ENCODE results near the gene LOC101059915.

Gene LOC101059915

GRCh38 chrX:71660562-71661416, 6.6 kb upstream of the LOC101059915 start:
- 47% methylated on average over 22 of the region's 22 CpGs for WGBS (ENCODE audit: insufficient coverage, insufficient replicate concordance, low lambda C conversion rate, missing lambda C conversion rate)
- Histone ChIP-seq H3K9me3 (replicated peaks; ENCODE audit: control insufficient read depth, insufficient read depth, low read length) (no peaks in the 10 kb centered on the region), H4K20me1 (ENCODE audit: control insufficient read depth, insufficient read depth) (no peaks in the 10 kb centered on the region), H2AFZ (ENCODE audit: control insufficient read depth, low read depth, low read length) (no peak overlapping the region), H3K4me2 (ENCODE audit: control insufficient read depth, insufficient read depth) (no peak overlapping the region), H3K27ac (ENCODE audit: control insufficient read depth, insufficient read depth) (no peak overlapping the region), H3K4me1 (ENCODE audit: control insufficient read depth, insufficient read depth, low read length) (peaks cover 5% of the 10 kb centered on the region), H3K79me2 (ENCODE audit: control insufficient read depth, insufficient read depth, low read length) (no peaks in the 10 kb centered on the region), H3K36me3 (ENCODE audit: control insufficient read depth in 2 of 2, insufficient read depth in 2 of 2, low read length in 1 of 2) (no peaks in the 10 kb centered on the region), H3K27me3 (replicated peaks in 1 of 2; ENCODE audit: control insufficient read depth in 2 of 2, insufficient read depth in 2 of 2, low read length in 1 of 2) (no peaks in the 10 kb centered on the region), H3K9ac (ENCODE audit: control insufficient read depth, insufficient read depth, low read length) (no peak overlapping the region), H3K4me3 (no peak overlapping the region)
- intact Hi-C loops (cut with micrococcal nuclease; ENCODE audit: unreplicated experiment) (no loop called here), in situ Hi-C loops (cut with MboI) (loop anchor here (25.0 kb wide), 2 partner anchors 202 to 873 kb away; no protein-coding TSS in a partner anchor)
- ChIA-PET SMC1A (ENCODE audit: uncharacterized antibody, unreplicated experiment) (no interaction called here), POLR2A (no interaction called here), RAD21 (ENCODE audit: unreplicated experiment) (no interaction called here), CTCF (interaction anchor here (0.5 kb wide), 1 partner anchor 9 kb away, joined by 3 read pairs; no protein-coding TSS in a partner anchor)
- ATAC-seq = no peak
- DNase-seq (ENCODE audit: low read depth, low spot score) = no peak
- no peak for FAIRE-seq
- BruUV-seq (replicated peaks) = no TSS peak
- TF ChIP-seq IKZF2 (IDR thresholded peaks at IDR 0.05) = no peak
- TF ChIP-seq CBX5 (IDR thresholded peaks at IDR 0.05; ENCODE audit: low read depth) = no peak
- TF ChIP-seq BRCA1 (IDR thresholded peaks at IDR 0.05; ENCODE audit: low read depth, low read length) = no peak
- no peak for TF ChIP-seq NR2F1 (conservative IDR thresholded peaks at IDR 0.05)
- no peak for TF ChIP-seq CREM (IDR thresholded peaks at IDR 0.05; ENCODE audit: low read depth)
- TF ChIP-seq RB1 (IDR thresholded peaks at IDR 0.05; ENCODE audit: borderline replicate concordance) = no peak
- TF ChIP-seq LARP7 (IDR thresholded peaks at IDR 0.05) = no peak
- TF ChIP-seq, protein P1, sequence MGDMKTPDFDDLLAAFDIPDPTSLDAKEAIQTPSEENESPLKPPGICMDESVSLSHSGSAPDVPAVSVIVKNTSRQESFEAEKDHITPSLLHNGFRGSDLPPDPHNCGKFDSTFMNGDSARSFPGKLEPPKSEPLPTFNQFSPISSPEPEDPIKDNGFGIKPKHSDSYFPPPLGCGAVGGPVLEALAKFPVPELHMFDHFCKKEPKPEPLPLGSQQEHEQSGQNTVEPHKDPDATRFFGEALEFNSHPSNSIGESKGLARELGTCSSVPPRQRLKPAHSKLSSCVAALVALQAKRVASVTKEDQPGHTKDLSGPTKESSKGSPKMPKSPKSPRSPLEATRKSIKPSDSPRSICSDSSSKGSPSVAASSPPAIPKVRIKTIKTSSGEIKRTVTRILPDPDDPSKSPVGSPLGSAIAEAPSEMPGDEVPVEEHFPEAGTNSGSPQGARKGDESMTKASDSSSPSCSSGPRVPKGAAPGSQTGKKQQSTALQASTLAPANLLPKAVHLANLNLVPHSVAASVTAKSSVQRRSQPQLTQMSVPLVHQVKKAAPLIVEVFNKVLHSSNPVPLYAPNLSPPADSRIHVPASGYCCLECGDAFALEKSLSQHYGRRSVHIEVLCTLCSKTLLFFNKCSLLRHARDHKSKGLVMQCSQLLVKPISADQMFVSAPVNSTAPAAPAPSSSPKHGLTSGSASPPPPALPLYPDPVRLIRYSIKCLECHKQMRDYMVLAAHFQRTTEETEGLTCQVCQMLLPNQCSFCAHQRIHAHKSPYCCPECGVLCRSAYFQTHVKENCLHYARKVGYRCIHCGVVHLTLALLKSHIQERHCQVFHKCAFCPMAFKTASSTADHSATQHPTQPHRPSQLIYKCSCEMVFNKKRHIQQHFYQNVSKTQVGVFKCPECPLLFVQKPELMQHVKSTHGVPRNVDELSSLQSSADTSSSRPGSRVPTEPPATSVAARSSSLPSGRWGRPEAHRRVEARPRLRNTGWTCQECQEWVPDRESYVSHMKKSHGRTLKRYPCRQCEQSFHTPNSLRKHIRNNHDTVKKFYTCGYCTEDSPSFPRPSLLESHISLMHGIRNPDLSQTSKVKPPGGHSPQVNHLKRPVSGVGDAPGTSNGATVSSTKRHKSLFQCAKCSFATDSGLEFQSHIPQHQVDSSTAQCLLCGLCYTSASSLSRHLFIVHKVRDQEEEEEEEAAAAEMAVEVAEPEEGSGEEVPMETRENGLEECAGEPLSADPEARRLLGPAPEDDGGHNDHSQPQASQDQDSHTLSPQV (IDR thresholded peaks at IDR 0.05) = no peak
- no peak for TF ChIP-seq CHD1 (IDR thresholded peaks at IDR 0.05; ENCODE audit: low read depth, low read length)
- TF ChIP-seq CBFB (IDR thresholded peaks at IDR 0.05; ENCODE audit: low read depth) = no peak
- no peak for TF ChIP-seq BHLHE40 (IDR thresholded peaks at IDR 0.05; ENCODE audit: borderline replicate concordance in 1 of 2, low read depth in 2 of 2, low read length in 1 of 2)
- TF ChIP-seq SIX5 (IDR thresholded peaks at IDR 0.05; ENCODE audit: low read depth, low read length, severe bottlenecking) = no peak
- TF ChIP-seq BCL3 (IDR thresholded peaks at IDR 0.05; ENCODE audit: borderline replicate concordance, insufficient read depth, low read depth, low read length, poor library complexity, severe bottlenecking) = no peak
- no peak for TF ChIP-seq RBBP5 (conservative IDR thresholded peaks at IDR 0.05)
- no peak for TF ChIP-seq CHD4 (IDR thresholded peaks at IDR 0.05)
- TF ChIP-seq, protein P2, sequence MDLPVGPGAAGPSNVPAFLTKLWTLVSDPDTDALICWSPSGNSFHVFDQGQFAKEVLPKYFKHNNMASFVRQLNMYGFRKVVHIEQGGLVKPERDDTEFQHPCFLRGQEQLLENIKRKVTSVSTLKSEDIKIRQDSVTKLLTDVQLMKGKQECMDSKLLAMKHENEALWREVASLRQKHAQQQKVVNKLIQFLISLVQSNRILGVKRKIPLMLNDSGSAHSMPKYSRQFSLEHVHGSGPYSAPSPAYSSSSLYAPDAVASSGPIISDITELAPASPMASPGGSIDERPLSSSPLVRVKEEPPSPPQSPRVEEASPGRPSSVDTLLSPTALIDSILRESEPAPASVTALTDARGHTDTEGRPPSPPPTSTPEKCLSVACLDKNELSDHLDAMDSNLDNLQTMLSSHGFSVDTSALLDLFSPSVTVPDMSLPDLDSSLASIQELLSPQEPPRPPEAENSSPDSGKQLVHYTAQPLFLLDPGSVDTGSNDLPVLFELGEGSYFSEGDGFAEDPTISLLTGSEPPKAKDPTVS (IDR thresholded peaks at IDR 0.05; ENCODE audit: low read depth, low read length) = no peak
- TF ChIP-seq ZBED1 (IDR thresholded peaks at IDR 0.05; ENCODE audit: borderline replicate concordance) = no peak
- no peak for TF ChIP-seq CHD2 (IDR thresholded peaks at IDR 0.05; ENCODE audit: borderline replicate concordance, low read depth, low read length)
